ENCODE data around the gene SHC1.

SHC1 gene

DNA sequence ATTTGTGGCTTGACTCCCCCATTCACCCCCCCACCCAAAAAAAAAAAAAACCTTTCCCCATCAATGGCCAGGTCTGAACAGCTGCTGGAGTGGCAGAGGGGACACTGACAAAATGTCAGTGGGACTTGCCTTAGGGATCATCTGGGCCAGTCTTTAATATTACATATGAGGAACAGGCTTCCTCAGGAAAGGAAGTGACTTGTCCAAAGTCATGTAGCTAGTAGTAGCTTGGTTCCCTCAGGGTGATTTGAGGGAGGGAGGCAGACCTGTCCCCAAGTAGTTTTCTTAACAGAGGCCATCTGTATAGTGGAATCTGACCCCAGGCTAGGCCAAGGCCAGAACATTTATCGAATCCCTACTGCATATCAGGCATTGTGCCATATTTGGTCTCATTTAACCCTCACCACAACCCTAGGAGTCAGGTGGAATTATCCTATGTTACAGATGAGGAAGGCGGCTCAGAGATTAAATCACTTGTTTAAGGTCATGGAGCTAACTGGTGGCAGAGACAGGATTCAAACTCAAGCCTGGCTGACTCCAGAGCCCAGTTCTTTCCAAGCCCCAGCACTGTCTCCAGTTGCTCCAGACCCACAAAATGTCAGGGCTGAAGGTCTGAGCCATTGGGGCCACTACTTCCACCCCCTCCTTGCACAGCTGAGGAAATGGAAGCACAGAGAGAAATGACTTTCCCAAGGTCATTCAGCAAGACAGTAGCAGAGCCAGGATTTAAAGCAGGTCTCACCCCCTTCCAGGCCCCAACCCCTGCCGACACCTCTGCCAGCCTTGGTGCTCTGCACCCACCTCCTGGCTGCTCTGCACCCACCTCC lies 42.4 kb upstream of the SHC1 start:
- no peak overlapping the region for H3K4me3 ChIP-seq (ENCODE audit: low read length)
- no peak overlapping the region for H3K4me2 ChIP-seq (ENCODE audit: low read length)
- H3K27me3 ChIP-seq (ENCODE audit: control insufficient read depth, insufficient read depth, low read length), result no peaks in the 10 kb centered on the region
- peaks cover 30% of the 10 kb centered on the region for H3K4me1 ChIP-seq (ENCODE audit: control insufficient read depth, insufficient read depth, low read length)
- H3K9ac ChIP-seq (ENCODE audit: low read depth, low read length), result no peak overlapping the region
- peaks cover 39% of the 10 kb centered on the region for H3K36me3 ChIP-seq (ENCODE audit: insufficient read depth, low read length)
- H3K9me3 ChIP-seq (replicated peaks; ENCODE audit: low read length), result no peaks in the 10 kb centered on the region

DNA sequence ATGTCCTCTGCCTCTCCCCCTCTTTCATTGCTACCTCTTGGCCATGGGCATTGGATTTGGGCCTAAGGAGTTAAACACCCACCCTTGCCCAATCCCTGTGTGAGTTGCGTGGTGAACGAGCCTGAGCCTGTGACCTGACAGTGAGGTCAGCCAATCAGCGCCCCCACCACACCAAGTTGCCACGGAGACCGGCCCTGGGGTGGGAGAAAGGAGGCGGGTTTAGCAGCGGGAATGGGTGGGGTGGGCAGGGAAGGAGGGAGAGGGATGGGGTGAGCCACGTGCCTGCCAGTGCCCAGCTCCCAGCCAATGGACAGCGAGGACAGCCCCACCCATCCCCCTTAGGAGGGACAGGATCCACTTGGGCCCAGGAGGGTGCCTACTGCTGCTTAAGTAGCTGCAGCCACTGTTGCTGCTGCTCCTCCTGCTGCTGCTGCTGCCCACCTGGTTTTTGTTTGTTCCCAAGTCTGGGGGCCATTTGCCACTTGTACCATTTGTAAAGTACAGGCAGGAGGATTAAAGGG lies 41.5 kb upstream of the SHC1 start:
- Histone ChIP-seq H3K4me1 (ENCODE audit: control insufficient read depth, insufficient read depth, low read length) (peaks cover 30% of the 10 kb centered on the region), H3K27me3 (ENCODE audit: control insufficient read depth, insufficient read depth, low read length) (no peaks in the 10 kb centered on the region), H3K4me2 (ENCODE audit: low read length) (no peak overlapping the region), H3K36me3 (ENCODE audit: insufficient read depth, low read length) (peaks cover 41% of the 10 kb centered on the region), H3K9ac (ENCODE audit: low read depth, low read length) (no peak overlapping the region), H3K9me3 (replicated peaks; ENCODE audit: low read length) (no peaks in the 10 kb centered on the region), H3K4me3 (ENCODE audit: low read length) (no peak overlapping the region)

DNA sequence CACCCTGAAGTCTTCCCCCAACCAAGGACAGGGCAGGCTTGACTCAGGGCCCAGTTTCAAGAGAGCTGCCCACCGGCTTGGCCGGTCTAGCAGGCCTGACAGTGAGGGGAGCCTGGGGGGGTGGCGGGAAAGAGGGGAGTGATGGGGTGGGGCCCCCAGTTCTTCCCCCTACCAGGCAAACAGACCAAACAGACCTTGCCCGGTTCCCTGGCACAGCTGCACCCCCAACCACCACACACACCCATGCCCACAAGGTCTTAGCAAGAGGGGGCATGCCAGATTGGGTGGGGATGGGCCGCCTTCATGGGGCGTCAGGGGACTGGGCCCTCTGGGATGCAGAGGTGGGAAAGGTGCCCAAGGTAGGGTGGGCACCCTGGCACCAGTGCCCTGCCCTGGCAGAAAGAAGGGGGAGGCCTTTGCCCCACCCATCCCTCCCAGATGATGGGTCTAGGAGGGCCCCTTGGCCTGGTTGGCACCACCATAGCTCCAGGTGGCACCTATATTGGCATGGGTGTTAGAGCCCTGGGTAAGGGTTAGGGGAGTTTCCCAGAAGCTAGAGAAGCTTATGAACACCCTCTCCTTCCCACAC lies 41.0 kb upstream of the SHC1 start:
- Histone ChIP-seq H3K4me3 (ENCODE audit: low read length) (no peak overlapping the region), H3K4me1 (ENCODE audit: control insufficient read depth, insufficient read depth, low read length) (peaks cover 31% of the 10 kb centered on the region), H3K4me2 (ENCODE audit: low read length) (no peak overlapping the region), H3K36me3 (ENCODE audit: insufficient read depth, low read length) (peaks cover 42% of the 10 kb centered on the region), H3K9me3 (replicated peaks; ENCODE audit: low read length) (no peaks in the 10 kb centered on the region), H3K9ac (ENCODE audit: low read depth, low read length) (no peak overlapping the region), H3K27me3 (ENCODE audit: control insufficient read depth, insufficient read depth, low read length) (no peaks in the 10 kb centered on the region)

DNA sequence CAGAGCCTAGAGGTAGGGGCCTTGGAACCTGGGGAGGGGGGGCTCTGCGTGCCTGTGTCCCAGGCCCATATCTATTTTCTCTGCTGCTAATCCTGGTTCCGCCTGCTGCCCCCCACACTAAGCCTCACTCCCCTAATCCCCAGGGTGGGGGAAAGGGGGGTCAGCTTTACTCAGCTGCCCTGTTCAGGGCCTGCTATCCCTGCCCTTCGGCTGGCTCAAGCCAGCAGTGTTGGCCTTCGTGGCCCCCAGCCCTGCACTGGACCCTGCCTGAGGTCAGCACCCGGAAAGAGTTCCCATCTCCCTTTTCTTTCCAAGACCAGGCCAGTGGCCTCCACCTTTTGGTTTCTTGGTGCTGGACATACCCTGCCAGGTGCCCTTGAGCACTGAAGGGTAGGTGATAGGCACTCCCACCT lies 40.5 kb upstream of the SHC1 start:
- H3K4me3 ChIP-seq (ENCODE audit: low read length), result no peak overlapping the region

DNA sequence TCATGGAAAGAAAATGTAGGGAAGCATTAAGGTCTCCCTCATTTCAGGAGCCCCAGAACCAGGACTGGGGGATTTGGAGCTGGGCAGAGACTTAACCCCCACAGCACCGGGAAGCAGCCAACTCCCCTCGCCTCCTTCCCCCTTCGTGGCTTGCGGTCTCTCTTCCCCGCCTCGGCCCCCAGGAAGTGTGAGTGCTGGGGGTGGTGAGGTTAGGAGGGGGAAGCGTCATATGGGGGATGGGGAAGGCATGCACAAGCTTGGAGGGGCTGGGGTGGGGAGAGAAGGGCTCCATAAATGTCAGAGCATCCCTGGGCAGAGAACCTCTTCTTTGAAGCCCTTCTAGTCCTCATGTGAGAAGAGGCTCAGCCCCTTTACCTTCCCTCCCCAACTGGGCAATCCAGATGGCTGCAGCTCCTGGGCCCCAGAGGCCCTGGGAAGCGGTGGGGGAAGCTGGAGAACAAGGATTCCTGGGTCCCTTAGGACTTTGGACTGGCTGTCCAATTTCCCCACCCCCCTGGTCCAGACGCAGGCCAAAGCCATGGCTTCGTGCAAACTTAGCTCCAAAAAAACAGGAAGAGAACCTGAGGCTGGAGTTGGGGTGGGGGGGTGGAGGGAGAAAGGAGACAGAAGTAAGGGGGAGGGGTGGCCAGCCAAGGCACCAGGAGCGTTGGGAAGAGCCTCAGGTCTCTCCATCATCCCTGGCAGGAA lies 39.8 kb upstream of the SHC1 start:
- no peak overlapping the region for H3K4me3 ChIP-seq (ENCODE audit: low read length)

More for the DNA sequence above, 40.5 kb upstream of the SHC1 start:
- H3K4me2 ChIP-seq (ENCODE audit: low read length), result no peak overlapping the region
- H3K27me3 ChIP-seq (ENCODE audit: control insufficient read depth, insufficient read depth, low read length), result no peaks in the 10 kb centered on the region
- H3K9me3 ChIP-seq (replicated peaks; ENCODE audit: low read length), result no peaks in the 10 kb centered on the region
- no peak overlapping the region for H3K9ac ChIP-seq (ENCODE audit: low read depth, low read length)
- H3K36me3 ChIP-seq (ENCODE audit: insufficient read depth, low read length), result peaks cover 41% of the 10 kb centered on the region
- H3K4me1 ChIP-seq (ENCODE audit: control insufficient read depth, insufficient read depth, low read length), result peaks cover 36% of the 10 kb centered on the region

DNA sequence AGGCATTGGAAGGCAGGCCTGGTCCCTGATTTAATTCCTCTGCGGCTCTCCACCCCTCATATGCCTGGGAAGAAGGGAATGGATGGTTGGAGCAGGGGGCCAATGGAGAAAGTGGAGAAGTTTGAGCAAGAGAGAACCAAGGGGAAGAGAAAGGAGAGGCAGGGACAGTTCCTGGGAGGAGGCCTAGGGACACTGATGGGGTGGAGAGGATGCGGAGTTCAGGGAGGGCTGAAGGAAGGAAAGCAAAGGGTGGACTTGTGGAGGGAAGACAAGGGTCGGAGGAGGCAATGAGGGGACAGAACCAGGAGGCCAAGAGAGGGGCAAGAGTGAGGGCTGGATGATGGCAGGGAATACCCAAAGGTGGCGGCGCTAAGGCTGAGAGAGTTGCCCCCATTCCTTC lies 39.2 kb upstream of the SHC1 start:
- no peak overlapping the region for H3K4me2 ChIP-seq (ENCODE audit: low read length)
- H3K9ac ChIP-seq (ENCODE audit: low read depth, low read length), result no peak overlapping the region
- peaks cover 49% of the 10 kb centered on the region for H3K4me1 ChIP-seq (ENCODE audit: control insufficient read depth, insufficient read depth, low read length)
- H3K36me3 ChIP-seq (ENCODE audit: insufficient read depth, low read length), result peaks cover 35% of the 10 kb centered on the region
- H3K4me3 ChIP-seq (ENCODE audit: low read length), result no peak overlapping the region
- no peaks in the 10 kb centered on the region for H3K9me3 ChIP-seq (replicated peaks; ENCODE audit: low read length)
- no peaks in the 10 kb centered on the region for H3K27me3 ChIP-seq (ENCODE audit: control insufficient read depth, insufficient read depth, low read length)

More for the DNA sequence above, 39.8 kb upstream of the SHC1 start:
- Histone ChIP-seq H3K36me3 (ENCODE audit: insufficient read depth, low read length) (peaks cover 39% of the 10 kb centered on the region), H3K4me2 (ENCODE audit: low read length) (no peak overlapping the region), H3K4me1 (ENCODE audit: control insufficient read depth, insufficient read depth, low read length) (peaks cover 42% of the 10 kb centered on the region), H3K9me3 (replicated peaks; ENCODE audit: low read length) (no peaks in the 10 kb centered on the region), H3K9ac (ENCODE audit: low read depth, low read length) (no peak overlapping the region), H3K27me3 (ENCODE audit: control insufficient read depth, insufficient read depth, low read length) (no peaks in the 10 kb centered on the region)

DNA sequence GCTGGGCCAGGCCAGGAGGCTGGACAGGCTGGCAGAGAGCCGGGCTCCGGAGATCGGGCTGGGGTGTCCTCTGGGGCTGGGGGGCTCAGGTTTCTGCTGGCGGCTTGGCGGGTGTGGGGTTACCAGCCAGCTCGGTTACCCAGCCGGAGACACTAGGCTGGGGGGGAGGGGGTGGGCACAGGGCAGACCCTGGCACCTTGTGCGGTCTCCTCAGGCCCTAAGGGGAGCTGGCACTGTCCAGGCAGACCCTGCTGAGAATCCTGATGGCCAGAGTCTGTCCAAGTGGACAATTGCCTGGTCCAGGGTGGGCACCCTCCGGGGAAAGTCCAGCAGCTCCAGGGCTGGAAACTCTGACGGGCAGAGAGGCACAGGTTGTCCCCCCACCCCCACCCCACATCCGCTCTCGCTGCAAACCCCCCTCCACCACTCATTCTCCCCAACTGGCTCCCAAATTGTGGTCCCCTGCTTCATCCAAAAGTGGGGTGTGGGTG lies 38.7 kb upstream of the SHC1 start:
- Histone ChIP-seq H3K27me3 (ENCODE audit: control insufficient read depth, insufficient read depth, low read length) (no peaks in the 10 kb centered on the region), H3K4me3 (ENCODE audit: low read length) (no peak overlapping the region), H3K4me1 (ENCODE audit: control insufficient read depth, insufficient read depth, low read length) (peaks cover 53% of the 10 kb centered on the region), H3K9me3 (replicated peaks; ENCODE audit: low read length) (no peaks in the 10 kb centered on the region), H3K36me3 (ENCODE audit: insufficient read depth, low read length) (peaks cover 30% of the 10 kb centered on the region), H3K4me2 (ENCODE audit: low read length) (no peak overlapping the region), H3K9ac (ENCODE audit: low read depth, low read length) (no peak overlapping the region)

DNA sequence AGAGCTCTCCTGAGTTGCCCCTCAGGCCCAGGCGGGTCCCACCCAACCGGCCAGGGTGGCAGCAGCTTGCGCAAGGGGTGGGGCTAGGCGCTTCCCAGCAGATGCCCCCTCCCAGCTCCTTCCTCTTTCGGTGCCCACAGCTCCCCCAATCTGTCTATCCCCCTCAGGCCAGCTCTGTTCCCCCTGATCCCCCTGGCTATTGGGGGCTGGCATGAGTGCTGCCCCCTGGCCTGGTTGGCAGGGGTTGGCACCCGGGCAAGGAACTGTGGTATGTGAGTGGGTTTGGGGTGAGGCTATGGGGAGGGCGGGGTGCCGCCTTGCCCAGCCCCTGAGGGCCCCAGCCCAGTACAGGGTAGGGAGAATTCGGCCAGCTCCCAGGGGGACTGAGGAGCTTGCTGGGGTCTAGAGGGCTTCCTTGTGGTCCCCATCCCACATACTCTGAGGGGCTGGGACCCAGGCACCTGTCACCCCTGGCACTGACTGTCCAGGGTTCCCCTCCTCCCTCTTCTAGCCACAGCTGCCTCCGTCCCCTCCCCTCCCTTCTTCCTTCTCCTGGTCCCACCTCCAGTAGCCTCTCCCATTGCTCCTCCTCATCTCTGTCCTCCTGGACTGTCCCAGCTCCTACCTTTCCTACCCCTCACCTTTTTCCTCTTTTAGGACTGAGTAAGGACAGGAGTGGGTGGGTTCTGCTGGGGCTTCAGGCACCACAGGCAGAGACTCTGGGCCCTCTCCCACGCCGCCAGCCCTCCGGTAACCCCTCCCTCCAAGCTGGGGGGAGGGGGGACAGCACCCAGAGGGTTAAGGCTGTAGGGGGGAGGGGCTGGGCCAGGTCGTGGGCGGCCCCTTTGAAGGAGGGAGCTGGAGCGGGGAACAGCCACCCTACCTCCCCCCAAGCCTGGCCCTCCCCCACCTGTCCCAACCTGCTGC lies 37.7 kb upstream of the SHC1 start:
- H3K4me1 ChIP-seq (ENCODE audit: control insufficient read depth, insufficient read depth, low read length), result peaks cover 56% of the 10 kb centered on the region
- H3K4me3 ChIP-seq (ENCODE audit: low read length), result no peak overlapping the region
- no peaks in the 10 kb centered on the region for H3K9me3 ChIP-seq (replicated peaks; ENCODE audit: low read length)
- peaks cover 25% of the 10 kb centered on the region for H3K36me3 ChIP-seq (ENCODE audit: insufficient read depth, low read length)
- H3K9ac ChIP-seq (ENCODE audit: low read depth, low read length), result peak overlapping the region; percentile 6
- no peak overlapping the region for H3K4me2 ChIP-seq (ENCODE audit: low read length)
- no peaks in the 10 kb centered on the region for H3K27me3 ChIP-seq (ENCODE audit: control insufficient read depth, insufficient read depth, low read length)

DNA sequence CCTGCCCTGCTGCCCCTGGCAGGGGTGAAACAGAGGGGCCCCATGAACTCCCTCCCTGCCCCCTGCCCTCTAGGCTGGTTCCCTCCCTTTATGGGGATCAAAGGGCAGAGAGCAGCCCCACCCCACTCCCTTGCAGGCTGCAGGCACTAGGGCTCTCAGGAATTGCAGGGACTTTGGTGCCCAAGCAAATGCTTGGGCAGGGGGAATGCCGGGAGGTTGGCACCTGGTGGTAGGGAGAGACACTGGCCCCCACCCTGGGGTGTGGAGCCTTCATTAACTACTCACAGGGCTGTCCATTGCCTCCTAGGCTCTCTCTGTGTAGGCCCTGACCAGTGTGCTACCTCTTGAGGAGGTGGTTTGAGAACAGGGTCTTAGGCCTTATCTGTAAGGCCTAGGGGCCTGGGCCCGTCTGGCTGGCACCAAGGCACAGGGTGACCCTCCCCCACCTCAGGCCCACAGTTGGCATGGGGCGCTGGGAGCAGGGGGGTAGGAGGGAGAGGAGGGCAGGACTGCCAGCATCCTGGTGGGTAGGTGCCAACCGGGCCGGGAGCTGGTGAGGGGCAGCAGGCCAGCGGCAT lies 36.8 kb upstream of the SHC1 start:
- H3K4me1 ChIP-seq (ENCODE audit: control insufficient read depth, insufficient read depth, low read length), result peaks cover 54% of the 10 kb centered on the region

DNA sequence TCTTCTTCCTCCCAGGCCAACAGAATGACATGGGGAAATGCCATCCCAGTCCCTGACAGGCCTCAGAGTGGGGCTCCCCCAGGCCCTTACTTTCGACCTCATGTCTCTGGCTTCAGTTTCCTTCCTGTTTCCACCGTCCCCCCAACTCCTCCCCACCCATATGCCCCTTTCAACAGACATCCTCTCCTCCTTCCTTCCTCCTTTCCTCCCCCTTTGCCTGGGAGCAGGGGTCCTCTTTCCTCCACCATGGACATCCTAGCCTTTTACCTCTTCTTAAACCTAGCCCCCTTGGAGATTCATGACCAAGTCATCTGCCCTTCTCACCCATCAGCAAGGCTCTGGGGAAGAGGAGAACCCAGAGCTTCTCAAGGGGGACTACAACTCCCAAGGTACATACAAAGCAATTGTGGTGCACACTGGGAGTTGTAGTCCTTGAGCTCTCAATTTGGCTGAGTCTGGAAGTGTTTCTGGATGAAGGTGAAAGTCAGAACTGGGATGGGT lies 36.1 kb upstream of the SHC1 start:
- H3K4me1 ChIP-seq (ENCODE audit: control insufficient read depth, insufficient read depth, low read length), result peaks cover 47% of the 10 kb centered on the region
- no peak overlapping the region for H3K4me3 ChIP-seq (ENCODE audit: low read length)
- H3K9me3 ChIP-seq (replicated peaks; ENCODE audit: low read length), result no peaks in the 10 kb centered on the region
- H3K27me3 ChIP-seq (ENCODE audit: control insufficient read depth, insufficient read depth, low read length), result no peaks in the 10 kb centered on the region
- no peak overlapping the region for H3K9ac ChIP-seq (ENCODE audit: low read depth, low read length)
- peaks cover 21% of the 10 kb centered on the region for H3K36me3 ChIP-seq (ENCODE audit: insufficient read depth, low read length)
- no peak overlapping the region for H3K4me2 ChIP-seq (ENCODE audit: low read length)

More for the DNA sequence above, 36.8 kb upstream of the SHC1 start:
- H3K27me3 ChIP-seq (ENCODE audit: control insufficient read depth, insufficient read depth, low read length), result no peaks in the 10 kb centered on the region
- no peak overlapping the region for H3K4me3 ChIP-seq (ENCODE audit: low read length)
- peaks cover 24% of the 10 kb centered on the region for H3K36me3 ChIP-seq (ENCODE audit: insufficient read depth, low read length)
- no peak overlapping the region for H3K4me2 ChIP-seq (ENCODE audit: low read length)
- H3K9me3 ChIP-seq (replicated peaks; ENCODE audit: low read length), result no peaks in the 10 kb centered on the region
- no peak overlapping the region for H3K9ac ChIP-seq (ENCODE audit: low read depth, low read length)

Measured in skeletal muscle satellite cell (primary cell).